Erythroblast (primary cell): ENCODE measurements around the gene NPPB.
A peak's percentile ranks its signal among the peaks of the same experiment; 100 is the strongest.

Experiments
- GATA1 ChIP-seq: IDR thresholded peaks from 2 replicates; pipeline ENCODE4 v1.6.1; 2011; ENCODE audit warnings: low read depth, mild to moderate bottlenecking, control low read depth, low read length, moderate library complexity
- POLR2A ChIP-seq: IDR thresholded peaks from 2 replicates; pipeline ENCODE4 v1.6.1; 2011; ENCODE audit warnings: mild to moderate bottlenecking, low read length

GRCh38 chr1:11823366-11824137 is 35.2 kb downstream of the NPPB start:
- TF ChIP-seq POLR2A: peak; percentile 12
- TF ChIP-seq GATA1: no peak
